Ascending aorta (tissue), 2 donors: ENCODE measurements around the gene GGA1. TPM values are rescaled to one million over a fixed set of nuclear protein-coding genes. Genes with fewer than 3 reads are reported as not detected.

Source experiments
- DNase-seq, 2 donors: peaks; one replicate each; pipeline ENCODE4 v3.0.0-alpha.2; 2019; ENCODE audit warnings: low spot score in 2 of 2
- H3K27ac ChIP-seq, 2 donors: fragments of 200-600 bp; sonication (generic); one replicate each; pipeline ENCODE4 v1.5.1; 2016 to 2017; ENCODE audit warnings: mild to moderate bottlenecking in 1 of 2
- H3K27me3 ChIP-seq: fragments of 200-600 bp; sonication (generic); one replicate; pipeline ENCODE4 v1.5.1; 2017
- H3K36me3 ChIP-seq, 2 donors: fragments of 200-600 bp; sonication (generic); one replicate each; pipeline ENCODE4 v1.5.1; 2016
- H3K4me1 ChIP-seq, 2 donors: fragments of 200-600 bp; sonication (generic); one replicate each; pipeline ENCODE4 v1.5.1; 2016 to 2017; ENCODE audit warnings: mild to moderate bottlenecking in 1 of 2
- H3K4me3 ChIP-seq, 2 donors: fragments of 200-600 bp; sonication (generic); one replicate each; pipeline ENCODE4 v1.5.1; 2016 to 2017; ENCODE audit warnings: mild to moderate bottlenecking in 1 of 2
- H3K9me3 ChIP-seq, 2 donors: fragments of 200-600 bp; sonication (generic); one replicate each; pipeline ENCODE4 v1.5.1; 2016
- intact Hi-C: fragments of 100-400 bp; cut with DNase I; formaldehyde crosslinking; loops from one replicate; pipeline ENCODE4 v1.15.1; 2023
- total RNA-seq: library from RNA; depleted of rRNA; stranded (reverse); fragments of >200 nt; gene quantifications from one replicate; pipeline ENCODE4 v1.1.0, GENCODE V29; 2016
- TF ChIP-seq, protein P1 (sequence below), 3 experiments: fragments of 200-600 bp in 2 of 3; fragments of 450-650 bp in 1 of 3; sonication (generic) in 2 of 3; IDR thresholded peaks; one replicate each; pipeline ENCODE4 v1.5.1; 2016 to 2019; ENCODE audit warnings: antibody characterized with exemption in 3 of 3, mild to moderate bottlenecking in 1 of 3, moderate library complexity in 1 of 3

The GGA1 gene
- total RNA-seq, 1 donor from 2014 or later = 53.5 TPM

DNA sequence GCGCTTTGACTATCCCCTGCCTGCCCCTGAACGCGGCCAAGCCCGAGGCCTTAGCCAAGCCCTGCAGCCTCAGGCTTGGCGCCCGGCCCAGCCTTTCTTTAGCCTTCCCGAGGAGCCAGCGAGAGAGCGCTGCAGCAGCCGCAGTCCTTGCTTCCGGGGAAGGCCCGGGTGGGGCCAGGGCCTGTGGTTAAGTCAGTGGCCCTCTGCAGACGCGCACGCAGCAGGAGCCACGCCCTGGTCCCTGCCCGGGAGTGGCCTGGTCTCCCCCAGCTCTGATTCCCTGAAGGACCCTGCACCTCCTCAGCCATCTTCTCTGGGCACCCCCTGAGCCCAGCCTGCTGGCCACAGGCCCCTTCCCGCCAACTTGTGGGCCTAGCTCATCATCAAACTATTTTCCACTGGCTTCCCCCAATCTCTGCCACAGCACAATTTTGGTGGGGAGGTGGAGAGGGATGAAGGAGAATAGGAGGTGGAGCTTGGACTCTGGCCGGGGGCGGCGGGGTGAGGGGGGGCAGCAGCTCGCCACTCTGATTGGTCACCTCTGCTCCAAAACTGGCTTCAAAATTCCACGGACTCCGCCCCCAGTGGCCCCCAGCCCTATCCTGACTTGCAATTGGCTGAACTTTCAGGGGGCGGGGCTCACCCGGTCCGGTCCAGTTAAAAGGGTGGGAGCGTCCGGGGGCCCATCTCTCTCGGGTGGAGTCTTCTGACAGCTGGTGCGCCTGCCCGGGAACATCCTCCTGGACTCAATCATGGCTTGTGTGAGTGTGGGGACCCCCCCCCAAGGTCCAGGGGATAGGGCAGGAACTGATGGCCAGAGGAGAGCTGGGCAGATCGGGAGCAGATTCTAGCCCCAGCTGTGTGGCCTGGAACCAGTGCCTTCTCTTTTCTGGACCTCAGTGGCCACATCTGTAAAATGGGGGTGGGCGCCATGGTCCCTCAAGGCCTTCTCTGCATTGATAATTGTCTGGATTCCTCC, 66.6 kb downstream of the GGA1 start, which contains the start of gene LGALS1:
LGALS1 (plus strand) TSS at position 686 of the 979 bp plus-strand sequence; CDS start at position 753, 67 bp downstream.
- Histone ChIP-seq H3K9me3 (no peaks in the 10 kb centered on the region), H3K36me3 (peaks cover 25 to 28% of the 10 kb centered on the region in 2 donors), H3K4me1 (peaks cover 15 to 30% of the 10 kb centered on the region in 2 donors), H3K27ac (peak within 1 kb of the TSS; percentile 91 to 94), H3K4me3 (peak within 1 kb of the TSS; percentile 58 to 81), H3K27me3 (no peaks in the 10 kb centered on the region)
- peak; percentile 94 to 99 for DNase-seq
- TF ChIP-seq, protein P1, sequence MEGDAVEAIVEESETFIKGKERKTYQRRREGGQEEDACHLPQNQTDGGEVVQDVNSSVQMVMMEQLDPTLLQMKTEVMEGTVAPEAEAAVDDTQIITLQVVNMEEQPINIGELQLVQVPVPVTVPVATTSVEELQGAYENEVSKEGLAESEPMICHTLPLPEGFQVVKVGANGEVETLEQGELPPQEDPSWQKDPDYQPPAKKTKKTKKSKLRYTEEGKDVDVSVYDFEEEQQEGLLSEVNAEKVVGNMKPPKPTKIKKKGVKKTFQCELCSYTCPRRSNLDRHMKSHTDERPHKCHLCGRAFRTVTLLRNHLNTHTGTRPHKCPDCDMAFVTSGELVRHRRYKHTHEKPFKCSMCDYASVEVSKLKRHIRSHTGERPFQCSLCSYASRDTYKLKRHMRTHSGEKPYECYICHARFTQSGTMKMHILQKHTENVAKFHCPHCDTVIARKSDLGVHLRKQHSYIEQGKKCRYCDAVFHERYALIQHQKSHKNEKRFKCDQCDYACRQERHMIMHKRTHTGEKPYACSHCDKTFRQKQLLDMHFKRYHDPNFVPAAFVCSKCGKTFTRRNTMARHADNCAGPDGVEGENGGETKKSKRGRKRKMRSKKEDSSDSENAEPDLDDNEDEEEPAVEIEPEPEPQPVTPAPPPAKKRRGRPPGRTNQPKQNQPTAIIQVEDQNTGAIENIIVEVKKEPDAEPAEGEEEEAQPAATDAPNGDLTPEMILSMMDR (IDR thresholded peaks at IDR 0.05) = peak in 1 of 3 experiments; percentile 14
- intact Hi-C loops = loop anchor here (1.0 to 5.0 kb wide), 4 partner anchors 17 to 132 kb away; partner anchors contain the start of genes CDC42EP1, GCAT and PDXP

GRCh38 chr22:37675930-37676735, 67.5 kb downstream of the GGA1 start:
- DNase-seq = peak in 1 of 2 donors; percentile 71
- peaks cover 25 to 28% of the 10 kb centered on the region in 2 donors for H3K36me3 ChIP-seq
- TF ChIP-seq, protein P1 (IDR thresholded peaks at IDR 0.05) = no peak
- intact Hi-C loops = loop anchor here (1.0 to 5.0 kb wide), 5 partner anchors 18 to 131 kb away; partner anchors contain the start of genes CDC42EP1, GCAT, GGA1 and PDXP
- H3K27ac ChIP-seq = peak overlapping the region; percentile 91 to 94
- peak overlapping the region; percentile 58 to 81 for H3K4me3 ChIP-seq
- no peaks in the 10 kb centered on the region for H3K9me3 ChIP-seq
- H3K4me1 ChIP-seq = peaks cover 15 to 30% of the 10 kb centered on the region in 2 donors
- no peaks in the 10 kb centered on the region for H3K27me3 ChIP-seq

GRCh38 chr22:37676736-37677492, 68.3 kb downstream of the GGA1 start:
- TF ChIP-seq, protein P1 (IDR thresholded peaks at IDR 0.05) = no peak
- Histone ChIP-seq H3K27me3 (no peaks in the 10 kb centered on the region), H3K4me3 (peak overlapping the region; percentile 58 to 81), H3K36me3 (peaks cover 25 to 28% of the 10 kb centered on the region in 2 donors), H3K4me1 (peaks cover 15 to 30% of the 10 kb centered on the region in 2 donors), H3K27ac (peak overlapping the region; percentile 91 to 94), H3K9me3 (no peaks in the 10 kb centered on the region)
- DNase-seq = peak; percentile 93 to 97
- intact Hi-C loops = loop anchor here (2.0 to 5.0 kb wide), 3 partner anchors 68 to 130 kb away; partner anchors contain the start of genes CDC42EP1 and GGA1

- no peaks in the 10 kb centered on the region for H3K9me3 ChIP-seq
- H3K27me3 ChIP-seq = no peaks in the 10 kb centered on the region
- H3K4me1 ChIP-seq = peaks cover 15 to 30% of the 10 kb centered on the region in 2 donors
- peak overlapping the region; percentile 91 to 94 for H3K27ac ChIP-seq
- DNase-seq = no peak
- TF ChIP-seq, protein P1 (IDR thresholded peaks at IDR 0.05) = no peak
- peaks cover 25 to 28% of the 10 kb centered on the region in 2 donors for H3K36me3 ChIP-seq
- H3K4me3 ChIP-seq = peak overlapping the region; percentile 58 to 81
- intact Hi-C loops = loop anchor here (2.0 to 5.0 kb wide), 3 partner anchors 69 to 130 kb away; partner anchors contain the start of genes CDC42EP1 and GGA1
Measured at GRCh38 chr22:37677493-37677974, 68.9 kb downstream of the GGA1 start.
